Measurements from ENCODE around the gene UGT1A8. TPM values are rescaled to one million over a fixed set of nuclear protein-coding genes. Genes with fewer than 3 reads are reported as not detected.
"Not testable (repeated sequence)": the region's sequence is repeated elsewhere in the genome, so short reads cannot be mapped to it uniquely, and the experiment has no call there.

The UGT1A8 gene
- total RNA-seq, 1 donor from 2014 or later: not detected

- no peak for TF ChIP-seq CTCF (IDR thresholded peaks at IDR 0.05; ENCODE audit: partially characterized antibody, unreplicated experiment)
- no peaks in the 10 kb centered on the region for H3K4me1 Mint-ChIP-seq (ENCODE audit: low read depth, unreplicated experiment)
- no peaks in the 10 kb centered on the region for H3K27me3 Mint-ChIP-seq (ENCODE audit: unreplicated experiment)
- H3K9me3 Mint-ChIP-seq (ENCODE audit: unreplicated experiment): peaks cover 2% of the 10 kb centered on the region
- peaks cover 11% of the 10 kb centered on the region for H3K36me3 Mint-ChIP-seq (ENCODE audit: unreplicated experiment)
- H3K27ac Mint-ChIP-seq (ENCODE audit: unreplicated experiment): no peak overlapping the region
- no peak for DNase-seq
- no peak overlapping the region for H3K4me3 Mint-ChIP-seq (ENCODE audit: unreplicated experiment)
These were observed 22.4 kb downstream of the UGT1A8 start for GRCh38 chr2:233639860-233640259.

- Mint-ChIP-seq H3K27ac (ENCODE audit: unreplicated experiment) (no peak overlapping the region), H3K9me3 (ENCODE audit: unreplicated experiment) (peaks cover 10% of the 10 kb centered on the region), H3K4me3 (ENCODE audit: unreplicated experiment) (no peak overlapping the region), H3K36me3 (ENCODE audit: unreplicated experiment) (peaks cover 33% of the 10 kb centered on the region), H3K4me1 (ENCODE audit: low read depth, unreplicated experiment) (no peaks in the 10 kb centered on the region), H3K27me3 (ENCODE audit: unreplicated experiment) (peaks cover 7% of the 10 kb centered on the region)
- no peak for TF ChIP-seq CTCF (IDR thresholded peaks at IDR 0.05; ENCODE audit: partially characterized antibody, unreplicated experiment)
- no peak for DNase-seq
These were observed 25.7 kb downstream of the UGT1A8 start for GRCh38 chr2:233643128-233643527.

- not testable (repeated sequence) for H3K27ac Mint-ChIP-seq (ENCODE audit: unreplicated experiment); H3K9me3 Mint-ChIP-seq (ENCODE audit: unreplicated experiment); DNase-seq; H3K4me3 Mint-ChIP-seq (ENCODE audit: unreplicated experiment); H3K27me3 Mint-ChIP-seq (ENCODE audit: unreplicated experiment); H3K4me1 Mint-ChIP-seq (ENCODE audit: low read depth, unreplicated experiment)
- H3K36me3 Mint-ChIP-seq (ENCODE audit: unreplicated experiment): peaks cover 33% of the 10 kb centered on the region
These were observed 28.6 kb downstream of the UGT1A8 start for GRCh38 chr2:233646033-233646432.

- Mint-ChIP-seq H3K4me1 (ENCODE audit: low read depth, unreplicated experiment) (no peaks in the 10 kb centered on the region), H3K27me3 (ENCODE audit: unreplicated experiment) (peaks cover 5% of the 10 kb centered on the region), H3K36me3 (ENCODE audit: unreplicated experiment) (peaks cover 16% of the 10 kb centered on the region), H3K4me3 (ENCODE audit: unreplicated experiment) (no peak overlapping the region), H3K27ac (ENCODE audit: unreplicated experiment) (no peak overlapping the region), H3K9me3 (ENCODE audit: unreplicated experiment) (peaks cover 8% of the 10 kb centered on the region)
- TF ChIP-seq CTCF (IDR thresholded peaks at IDR 0.05; ENCODE audit: partially characterized antibody, unreplicated experiment): no peak
- DNase-seq: no peak
These were observed 33.5 kb downstream of the UGT1A8 start for GRCh38 chr2:233650981-233651380.

GRCh38 chr2:233651430-233651829 lies 34.0 kb downstream of the UGT1A8 start:
- Mint-ChIP-seq H3K27me3 (ENCODE audit: unreplicated experiment) (peaks cover 3% of the 10 kb centered on the region), H3K36me3 (ENCODE audit: unreplicated experiment) (peaks cover 14% of the 10 kb centered on the region), H3K9me3 (ENCODE audit: unreplicated experiment) (peaks cover 6% of the 10 kb centered on the region), H3K27ac (ENCODE audit: unreplicated experiment) (no peak overlapping the region), H3K4me3 (ENCODE audit: unreplicated experiment) (no peak overlapping the region), H3K4me1 (ENCODE audit: low read depth, unreplicated experiment) (no peaks in the 10 kb centered on the region)
- DNase-seq: no peak
- TF ChIP-seq CTCF (IDR thresholded peaks at IDR 0.05; ENCODE audit: partially characterized antibody, unreplicated experiment): no peak

- no peak for TF ChIP-seq CTCF (IDR thresholded peaks at IDR 0.05; ENCODE audit: partially characterized antibody, unreplicated experiment)
- DNase-seq: no peak
- no peaks in the 10 kb centered on the region for H3K4me1 Mint-ChIP-seq (ENCODE audit: low read depth, unreplicated experiment)
- H3K27me3 Mint-ChIP-seq (ENCODE audit: unreplicated experiment): no peaks in the 10 kb centered on the region
- H3K36me3 Mint-ChIP-seq (ENCODE audit: unreplicated experiment): no peaks in the 10 kb centered on the region
- H3K9me3 Mint-ChIP-seq (ENCODE audit: unreplicated experiment): no peaks in the 10 kb centered on the region
- H3K27ac Mint-ChIP-seq (ENCODE audit: unreplicated experiment): no peak overlapping the region
- no peak overlapping the region for H3K4me3 Mint-ChIP-seq (ENCODE audit: unreplicated experiment)
These were observed 37.1 kb downstream of the UGT1A8 start for GRCh38 chr2:233654501-233654900.

All from glutamatergic neuron (in vitro differentiated cells).